Anterior cingulate cortex (tissue), 58 donors: Measurements from ENCODE around the gene OR4D1.

Experiments used
- DNase-seq, 58 donors: peaks; one replicate each; lab custom pipeline; 2025; lab: John Stamatoyannopoulos, UW

OR4D1 gene

DNA sequence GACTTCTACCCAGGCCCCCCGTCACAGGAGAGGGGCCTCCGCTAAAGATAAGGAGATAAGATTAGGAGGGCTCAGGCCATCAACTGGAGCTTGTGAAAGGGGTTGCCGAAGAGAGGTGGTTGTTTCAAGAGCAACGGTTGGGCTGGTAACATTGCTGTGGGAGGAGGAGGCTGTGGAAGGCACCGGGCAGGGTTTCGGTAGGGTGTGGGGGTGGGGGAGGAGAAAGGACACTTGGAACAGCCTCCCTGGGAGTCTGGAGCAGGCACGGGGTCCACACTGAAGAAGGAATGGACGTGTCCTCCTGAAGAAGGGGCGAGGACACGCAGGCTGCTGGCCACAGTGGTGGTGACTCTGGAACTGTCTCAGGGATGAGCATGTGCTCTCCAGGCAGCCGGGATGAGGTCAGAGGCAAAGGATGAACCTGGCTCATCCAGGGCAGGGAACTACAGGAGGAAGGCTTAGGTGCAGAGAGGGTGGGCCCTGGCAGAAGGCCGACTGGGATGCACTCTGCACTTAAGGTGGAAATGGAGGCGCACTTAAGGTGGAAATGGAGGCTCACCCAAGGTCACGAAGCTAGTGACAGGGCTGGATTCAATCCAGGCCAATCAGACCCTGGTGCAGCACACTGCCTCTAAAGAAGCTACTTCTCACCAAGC is 43.2 kb downstream of the OR4D1 start:
- no peak for DNase-seq

- DNase-seq, result no peak
These were observed 44.4 kb downstream of the OR4D1 start, which contains the start of gene EPX for GRCh38 chr17:58192612-58193011. Gene EPX (plus strand): TSS chr17:58192726. CDS start chr17:58192847, 121 bp downstream.

DNA sequence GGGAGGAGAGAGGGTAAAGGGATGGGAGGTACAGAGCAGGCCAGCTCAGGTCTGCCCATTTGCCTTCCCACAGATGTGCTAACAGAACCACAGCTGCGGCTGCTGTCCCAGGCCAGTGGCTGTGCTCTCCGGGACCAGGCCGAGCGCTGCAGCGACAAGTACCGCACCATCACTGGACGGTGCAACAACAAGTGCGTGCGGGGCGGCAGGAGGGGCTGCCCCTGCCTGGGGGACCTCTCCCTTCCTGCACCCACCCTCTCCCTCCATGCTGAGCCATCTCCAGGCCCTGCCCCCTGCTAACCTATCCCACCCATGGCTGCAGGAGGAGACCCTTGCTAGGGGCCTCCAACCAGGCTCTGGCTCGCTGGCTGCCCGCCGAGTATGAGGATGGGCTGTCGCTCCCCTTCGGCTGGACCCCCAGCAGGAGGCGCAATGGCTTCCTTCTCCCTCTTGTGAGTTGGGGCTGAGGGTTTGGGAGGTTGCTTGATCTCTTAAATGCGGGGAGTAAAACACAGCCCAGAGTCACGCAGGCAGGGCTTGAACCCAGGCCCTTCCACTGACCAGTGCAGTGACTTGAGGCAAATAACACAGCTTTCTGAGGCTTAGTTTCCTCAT is 45.6 kb downstream of the OR4D1 start:
- no peak for DNase-seq

DNA sequence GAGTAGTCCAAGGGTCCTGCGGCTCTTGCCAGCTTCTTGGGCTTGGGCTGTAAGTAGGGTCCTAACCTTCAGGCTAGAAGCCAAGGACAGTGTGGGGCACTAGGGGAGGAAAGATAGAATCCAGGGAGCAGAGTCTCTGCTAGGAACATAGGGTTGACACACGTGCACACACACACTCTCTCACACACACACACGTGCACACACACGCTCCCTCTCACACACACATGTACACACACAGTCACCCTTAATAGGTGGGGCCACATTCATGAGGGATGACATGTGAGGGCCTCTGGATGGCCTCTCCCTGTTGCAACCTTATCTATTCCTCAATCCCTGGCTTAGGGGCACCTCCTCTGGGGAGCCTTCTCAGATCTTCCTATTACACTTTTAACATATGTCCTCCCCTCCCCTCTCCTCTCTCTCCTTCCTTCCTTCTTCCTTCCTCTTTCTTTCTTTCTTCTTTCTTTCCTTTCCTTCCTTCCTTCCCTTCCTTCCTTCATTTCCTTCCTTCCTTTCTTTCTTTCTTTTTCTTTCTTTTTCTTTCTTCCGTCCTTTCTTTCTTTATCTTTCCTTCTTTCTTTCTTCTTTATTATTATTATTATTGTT is 47.4 kb downstream of the OR4D1 start:
- DNase-seq, result no peak

DNA sequence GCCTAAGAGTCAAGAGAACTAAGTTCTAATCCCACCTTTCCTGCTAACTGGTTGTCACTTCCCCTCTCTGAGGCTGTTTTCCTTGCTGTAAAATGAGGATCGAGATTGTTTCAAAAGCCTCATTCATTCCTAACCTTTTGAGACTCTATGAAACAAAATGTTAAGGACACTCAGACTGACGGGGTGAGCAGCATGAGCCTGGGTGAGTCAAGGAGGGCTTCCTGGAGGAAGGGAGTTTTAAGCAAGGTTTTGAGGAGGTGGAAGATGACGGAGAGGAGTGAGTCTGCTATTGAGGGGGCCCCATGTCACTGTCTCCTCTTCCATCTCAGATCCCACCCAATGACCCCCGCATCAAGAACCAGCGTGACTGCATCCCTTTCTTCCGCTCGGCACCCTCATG is 48.4 kb downstream of the OR4D1 start:
- no peak for DNase-seq

- peak in 8 of 58 donors; percentile 1 to 14 (median 8) for DNase-seq
These were observed 51.9 kb downstream of the OR4D1 start for GRCh38 chr17:58200024-58200633.

DNA sequence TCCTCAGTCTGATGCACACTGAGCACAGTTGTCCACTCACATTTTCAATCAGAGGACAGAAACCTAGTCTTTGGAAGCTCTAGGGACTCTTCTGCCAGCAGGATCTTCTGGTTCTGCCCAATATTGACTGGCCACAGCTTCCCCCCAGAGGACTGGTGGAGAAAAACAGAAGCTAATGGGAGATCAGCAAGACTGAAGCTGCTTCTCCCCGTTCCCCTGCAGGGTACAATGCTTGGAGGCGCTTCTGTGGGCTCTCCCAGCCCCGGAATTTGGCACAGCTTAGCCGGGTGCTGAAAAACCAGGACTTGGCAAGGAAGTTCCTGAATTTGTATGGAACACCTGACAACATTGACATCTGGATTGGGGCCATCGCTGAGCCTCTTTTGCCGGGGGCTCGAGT is 54.7 kb downstream of the OR4D1 start:
- DNase-seq, result no peak

GRCh38 chr17:58204796-58205195 is 56.6 kb downstream of the OR4D1 start:
- DNase-seq, result no peak

- DNase-seq, result no peak
These were observed 57.8 kb downstream of the OR4D1 start for GRCh38 chr17:58205936-58206335.

DNA sequence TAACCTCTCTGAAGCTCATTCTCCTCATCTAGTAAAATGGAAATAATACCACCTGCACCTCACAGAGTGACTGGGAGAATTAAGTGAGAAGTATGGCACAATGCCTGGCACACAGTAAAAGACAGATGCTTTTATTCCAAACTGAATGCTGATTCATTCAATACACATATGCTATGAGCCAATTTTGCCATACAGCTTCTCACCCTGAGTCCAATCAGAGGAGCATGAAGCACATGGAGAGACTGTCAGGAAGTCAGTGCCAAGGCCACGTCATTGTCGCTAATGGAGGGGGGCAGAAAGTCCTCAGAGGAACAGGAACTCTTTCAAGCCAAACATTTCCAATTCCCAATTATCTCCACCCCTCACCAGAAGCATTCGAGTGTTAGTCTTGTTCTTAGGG is 59.3 kb downstream of the OR4D1 start:
- peak in 11 of 58 donors; percentile 2 to 43 (median 11) for DNase-seq

DNA sequence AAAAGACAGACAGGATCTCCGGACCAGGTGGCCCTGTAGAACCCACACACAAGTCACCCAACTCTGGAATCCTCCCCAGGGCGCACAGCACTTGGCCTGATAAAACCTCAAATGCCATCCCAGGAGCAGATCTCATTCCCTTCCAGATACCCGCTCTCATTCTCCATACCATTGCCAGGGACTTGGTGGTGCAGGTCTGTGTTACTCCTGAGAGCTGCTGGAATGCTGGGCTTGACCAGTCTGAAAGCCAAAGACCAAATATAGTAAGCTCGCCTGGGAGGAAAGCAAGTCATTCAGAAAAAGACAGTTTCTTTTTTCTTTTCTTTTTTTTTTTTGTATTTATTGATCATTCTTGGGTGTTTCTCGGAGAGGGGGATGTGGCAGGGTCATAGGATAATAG is 60.2 kb downstream of the OR4D1 start:
- no peak for DNase-seq
